Putamen (tissue), 1 donor: ENCODE data around the gene GLA.

ENCODE experiments used
- DNase-seq: peaks from one replicate; pipeline ENCODE4 v3.0.0-alpha.2; 2016; ENCODE audit warnings: low spot score

The GLA gene

DNA sequence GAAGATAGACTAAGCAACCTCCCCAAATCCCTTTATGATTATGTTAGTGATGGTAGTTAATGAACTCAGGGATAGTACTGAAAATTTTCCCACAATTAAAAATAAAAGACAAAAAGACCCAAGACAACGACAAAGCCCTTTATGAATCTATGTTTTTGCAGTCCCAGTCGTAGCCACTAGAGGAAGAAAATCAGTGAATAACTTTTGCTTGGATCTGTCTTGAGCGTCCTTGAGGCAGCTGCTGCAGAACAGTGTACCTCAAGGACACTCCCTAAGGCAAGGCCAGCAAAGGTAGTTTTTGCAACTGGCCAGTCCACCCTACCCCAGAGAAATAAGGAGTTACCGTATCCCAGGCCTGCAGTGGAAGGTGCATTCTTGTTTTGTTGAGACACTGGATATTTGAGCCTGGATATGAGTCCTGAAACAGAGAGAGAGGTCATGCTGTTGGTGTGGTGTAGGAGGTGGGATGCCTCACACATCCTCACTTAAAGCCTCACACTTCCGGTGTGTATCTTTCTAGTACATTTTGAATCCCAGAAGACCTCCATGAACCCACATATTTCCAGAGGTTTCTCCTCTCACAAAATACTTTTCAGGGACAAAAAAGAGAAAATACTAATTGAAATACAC lies 50.4 kb downstream of the GLA start:
- DNase-seq = no peak

- DNase-seq = no peak
Measured at GRCh38 chrX:101349193-101349562, 58.5 kb downstream of the GLA start.

DNA sequence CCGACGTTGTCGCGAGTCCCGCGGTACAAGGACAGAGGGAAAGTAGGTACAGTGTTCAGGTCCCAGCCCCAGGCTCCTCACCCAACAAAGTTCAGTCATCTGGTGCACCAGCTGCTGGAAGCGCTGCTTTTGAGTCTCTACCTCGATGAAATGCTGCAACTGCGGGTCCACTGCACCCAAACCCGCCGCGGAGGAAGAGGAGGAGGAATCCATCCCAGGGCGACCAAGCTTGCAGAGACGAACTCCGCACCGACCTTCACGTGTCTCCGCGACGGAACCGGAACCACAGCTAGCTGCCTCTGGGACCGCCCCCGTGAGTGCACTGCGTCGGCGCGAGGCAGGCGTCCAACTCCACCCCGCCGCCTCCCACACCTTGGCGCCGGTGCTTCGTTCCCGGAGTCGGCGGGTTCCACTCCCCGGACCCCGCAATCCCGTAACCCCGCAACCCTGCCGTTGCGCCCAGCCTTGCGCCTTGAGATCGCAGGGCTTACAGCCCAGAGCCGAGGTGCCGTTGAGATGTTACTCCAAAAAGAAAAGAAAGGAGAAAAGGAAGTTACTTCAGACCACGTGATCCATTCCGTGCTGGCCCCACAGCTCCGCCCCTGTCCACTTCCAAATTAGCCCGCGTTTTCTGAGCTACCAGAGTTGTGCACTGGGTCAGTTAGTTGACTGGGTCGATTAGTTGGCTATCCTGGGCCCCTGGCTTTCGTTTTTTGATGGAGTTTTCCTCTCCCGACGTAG lies 59.1 kb downstream of the GLA start, which contains the start of gene TIMM8A:
TIMM8A (minus strand) TSS at position 291 of the 741 bp plus-strand sequence; CDS start at position 213, 78 bp downstream.
- DNase-seq = peak; percentile 57

GRCh38 chrX:101347859-101348451 lies 59.8 kb downstream of the GLA start:
- peak; percentile 3 for DNase-seq
